Heart left ventricle (tissue), 16 donors: Measurements from ENCODE around the gene NCOA3. TPM values are rescaled to one million over a fixed set of nuclear protein-coding genes. Genes with fewer than 3 reads are reported as not detected.

Experiments
- ATAC-seq, 4 donors: fragments of 200-7000 bp; cut with Tn5 transposase; one replicate each; pipeline ENCODE4 v1.9.1; 2020 to 2022; ENCODE audit warnings: moderate library complexity in 4 of 4, mild to moderate bottlenecking in 3 of 4, moderate number of reproducible peaks in 1 of 4
- DNase-seq, 5 donors: peaks; one replicate each; pipeline ENCODE4 v3.0.0-alpha.2; 2020
- H3K27ac ChIP-seq, 12 donors: fragments of 200-600 bp; sonication (generic) in 4 of 12; one replicate each; pipeline versions ENCODE4 v1.5.0 to v1.8.0; 2016 to 2022; ENCODE audit warnings: mild to moderate bottlenecking in 2 of 12
- H3K27me3 ChIP-seq, 9 donors: fragments of 200-600 bp; sonication (generic) in 2 of 9; one replicate each; pipeline versions ENCODE4 v1.5.1 to v1.8.0; 2016 to 2022; ENCODE audit warnings: mild to moderate bottlenecking in 3 of 9
- H3K36me3 ChIP-seq, 9 donors: fragments of 200-600 bp; sonication (generic) in 2 of 9; one replicate each; pipeline versions ENCODE4 v1.5.0 to v1.8.0; 2018 to 2022; ENCODE audit warnings: mild to moderate bottlenecking in 2 of 9
- H3K4me1 ChIP-seq, 12 donors: fragments of 200-600 bp; sonication (generic) in 4 of 12; one replicate each; pipeline versions ENCODE4 v1.5.0 to v1.8.0; 2016 to 2022; ENCODE audit warnings: mild to moderate bottlenecking in 3 of 12
- H3K4me3 ChIP-seq, 12 donors: fragments of 200-600 bp; sonication (generic) in 4 of 12; one replicate each; pipeline versions ENCODE4 v1.5.0 to v1.8.0; 2017 to 2022; ENCODE audit warnings: mild to moderate bottlenecking in 9 of 12, moderate library complexity in 4 of 12
- H3K9me3 ChIP-seq, 12 donors: fragments of 200-600 bp; sonication (generic) in 4 of 12; one replicate each; pipeline versions ENCODE4 v1.5.0 to v1.8.0; 2016 to 2022; ENCODE audit warnings: mild to moderate bottlenecking in 1 of 12
- CTCF ChIP-seq, 12 donors: fragments of 200-600 bp; sonication (generic) in 4 of 12; IDR thresholded peaks; one replicate each; pipeline versions ENCODE4 v1.5.0 to v1.8.0; 2018 to 2022; ENCODE audit warnings: antibody characterized with exemption in 12 of 12, mild to moderate bottlenecking in 5 of 12
- POLR2A ChIP-seq, 2 donors: fragments of 450-650 bp; IDR thresholded peaks; one replicate each; pipeline ENCODE4 v1.6.1; 2017; ENCODE audit warnings: antibody characterized with exemption in 2 of 2, mild to moderate bottlenecking in 2 of 2, moderate library complexity in 2 of 2
- WGBS, 4 donors: extraction: QIAGEN DNeasy Blood & Tissue Kit in 2 of 4; methylation state at CpG; one replicate each; pipeline versions ENCODE4 v1.1.5 to v1.1.7; 2013 to 2018; 5-methylcytosine and 5-hydroxymethylcytosine counted together
- intact Hi-C, 10 donors: fragments of 100-400 bp; cut with DNase I; formaldehyde crosslinking; loops; one replicate each; pipeline versions ENCODE4 v1.11.1 to v1.14.2; 2022
- polyA plus RNA-seq, 2 donors: library from polyadenylated mRNA; stranded (reverse); fragments of 200-250 nt; gene quantifications; one replicate each; pipeline ENCODE4 v1.2.3, GENCODE V29; 2013
- total RNA-seq, 9 donors: library from RNA; depleted of rRNA in 2 of 9; stranded (reverse); fragments of >200 nt in 2 of 9; fragmentation: NEBNext Ultra II Directional in 3 of 9; extraction: Animal tissue kit (Norgen Biotek cat#: 25700) in 3 of 9; gene quantifications; one replicate each; pipeline versions ENCODE4 v1.1.0 to v1.2.4, GENCODE V29; 2016 to 2023
- donor health status: ischemic (EF 13 %, LVEDD 7.1; RV severe dilation, severe dysfunction).
- donor health status: healthy with polysubstance abuse.
- donor health status: DM: no; HTN: yes; CAD: no.
- donor health status: DM: no; HTN: no; CAD: no.
- donor health status: ischemic (EF 25% LVEDD 6.9; RV normal size, moderate dysfunction).
- donor health status: ischemic (EF 25% LVEDD 5.7; RV mildly dilated, moderate dysfunction).
- donor health status: healthy.
- donor health status: DM: yes; HTN: yes; CAD: no.
- donor health status: ischemic (EF 35%, LVEDD 5.7; RV mildly dilated, moderate dysfunction).
- donor health status: nonischemic (EF 11% LVEDD 7.7; RV severe dilation, severe dysfunction).
- donor health status: DM: yes; HTN: yes; CAD: no.
- donor health status: PGD.
- donor health status: ischemic (EF 29% LVEDD 5.4; RV normal size, mild dysfunction).
- donor health status: nonischemic (EF 23%, LVEDD 6.1; RV moderate dilation, normal function).

NCOA3 gene
- total and polyA plus RNA-seq, 11 donors = 6.7 to 39.3 (median 25.3) TPM

- DNase-seq (no peak), ATAC-seq (no peak)
- H3K4me3 ChIP-seq = no peak overlapping the region
- WGBS, 4 donors = 90 to 96% (median 91%) methylated on average over 18 to 26 of the region's 26 CpGs
- peaks cover 0 to 19% (median under 1%) of the 10 kb centered on the region in 9 donors for H3K36me3 ChIP-seq
- intact Hi-C loops = loop anchor here in 5 of 10 donors (5.0 to 10.0 kb wide), 3 partner anchors 88 to 103 kb away; partner anchors contain the start of gene SULF2 (in 4 of the 5)
- H3K27ac ChIP-seq = no peak overlapping the region
- H3K9me3 ChIP-seq = peaks cover 0 to under 1% (median 0%) of the 10 kb centered on the region in 12 donors
- no peaks in the 10 kb centered on the region for H3K27me3 ChIP-seq
- H3K4me1 ChIP-seq = peaks cover 0 to 23% (median 17%) of the 10 kb centered on the region in 12 donors
- no peak for TF ChIP-seq POLR2A (IDR thresholded peaks at IDR 0.05)
- TF ChIP-seq CTCF (IDR thresholded peaks at IDR 0.05) = no peak
These were observed 182.8 kb downstream of the NCOA3 start for GRCh38 chr20:47684306-47685080.

- no peak for TF ChIP-seq POLR2A (IDR thresholded peaks at IDR 0.05)
- no peak for TF ChIP-seq CTCF (IDR thresholded peaks at IDR 0.05)
- intact Hi-C loops = loop anchor here in 4 of 10 donors (5.0 to 10.0 kb wide), 2 partner anchors 86 to 98 kb away; partner anchors contain the start of gene SULF2 (in 3 of the 4)
- Histone ChIP-seq H3K27ac (no peak overlapping the region), H3K36me3 (peaks cover 0 to 23% (median 5%) of the 10 kb centered on the region in 9 donors), H3K4me1 (peaks cover 0 to 17% (median 14%) of the 10 kb centered on the region in 12 donors), H3K27me3 (no peaks in the 10 kb centered on the region), H3K4me3 (no peak overlapping the region), H3K9me3 (peaks cover 0 to 20% (median 12%) of the 10 kb centered on the region in 12 donors)
- ATAC-seq (no peak), DNase-seq (peak in 1 of 5 donors; percentile 13)
- 84 to 90% (median 85%) methylated on average over 14 of the region's 14 CpGs for WGBS, 4 donors
These were observed 184.9 kb downstream of the NCOA3 start for GRCh38 chr20:47686545-47686944.

GRCh38 chr20:47687095-47687987 lies 185.7 kb downstream of the NCOA3 start:
- H3K9me3 ChIP-seq = peaks cover 0 to 28% (median 20%) of the 10 kb centered on the region in 12 donors
- H3K36me3 ChIP-seq = peaks cover 0 to 25% (median 5%) of the 10 kb centered on the region in 9 donors
- ATAC-seq (no peak), DNase-seq (peak in 1 of 5 donors; percentile 14)
- H3K4me3 ChIP-seq = no peak overlapping the region
- H3K4me1 ChIP-seq = peaks cover 0 to 9% (median 6%) of the 10 kb centered on the region in 12 donors
- no peak overlapping the region for H3K27ac ChIP-seq
- intact Hi-C loops = loop anchor here in 4 of 10 donors (5.0 to 10.0 kb wide), 2 partner anchors 85 to 97 kb away; partner anchors contain the start of gene SULF2 (in 3 of the 4)
- H3K27me3 ChIP-seq = no peaks in the 10 kb centered on the region
- 84 to 93% (median 89%) methylated on average over 19 to 20 of the region's 20 CpGs for WGBS, 4 donors
- no peak for TF ChIP-seq CTCF (IDR thresholded peaks at IDR 0.05)
- no peak for TF ChIP-seq POLR2A (IDR thresholded peaks at IDR 0.05)
